Neural progenitor cell (in vitro differentiated cells): Measurements from ENCODE around the gene PMF1. TPM values are rescaled to one million over a fixed set of nuclear protein-coding genes. Genes with fewer than 3 reads are reported as not detected.

ENCODE experiments used
- DNase-seq: peaks from one replicate; pipeline ENCODE4 v3.0.0-alpha.2; 2016; ENCODE audit warnings: low spot score
- H2AFZ ChIP-seq: fragments of 200-600 bp; sonication (generic); replicated peaks from 2 replicates; pipeline ENCODE4 v1.6.1; 2016; ENCODE audit warnings: antibody characterized with exemption
- H3F3A ChIP-seq: fragments of 200-600 bp; sonication (generic); 2 replicates; pipeline ENCODE4 v1.6.1; 2016; ENCODE audit warnings: antibody characterized with exemption, low read depth
- H3K27ac ChIP-seq: fragments of 200-600 bp; sonication (generic); 2 replicates; pipeline ENCODE4 v1.5.1; 2016; ENCODE audit warnings: mild to moderate bottlenecking
- H3K27me3 ChIP-seq: fragments of 200-600 bp; sonication (generic); 2 replicates; pipeline ENCODE4 v1.6.1; 2016; ENCODE audit warnings: mild to moderate bottlenecking, moderate library complexity
- H3K36me3 ChIP-seq: fragments of 200-600 bp; sonication (generic); 2 replicates; pipeline ENCODE4 v1.5.1; 2016
- H3K4me1 ChIP-seq: fragments of 200-600 bp; sonication (generic); 2 replicates; pipeline ENCODE4 v1.6.1; 2016; ENCODE audit warnings: mixed run types
- H3K4me2 ChIP-seq: fragments of 200-600 bp; sonication (generic); 2 replicates; pipeline ENCODE4 v1.6.1; 2016
- H3K4me3 ChIP-seq: fragments of 200-600 bp; sonication (generic); 2 replicates; pipeline ENCODE4 v1.5.1; 2016
- H3K79me2 ChIP-seq: fragments of 200-600 bp; sonication (generic); 2 replicates; pipeline ENCODE4 v1.6.1; 2016; ENCODE audit warnings: low read depth
- H3K9ac ChIP-seq: fragments of 200-600 bp; sonication (generic); 2 replicates; pipeline ENCODE4 v1.6.1; 2016
- H3K9me3 ChIP-seq: fragments of 200-600 bp; sonication (generic); 2 replicates; pipeline ENCODE4 v1.5.1; 2016; ENCODE audit warnings: low read depth
- H4K20me1 ChIP-seq: fragments of 200-600 bp; sonication (generic); 2 replicates; pipeline ENCODE4 v1.6.1; 2016; ENCODE audit warnings: low read depth
- H3K27ac Mint-ChIP-seq: 3 replicates; pipeline ENCODE4 v1.8.0; 2021; ENCODE audit warnings: mixed read lengths
- H3K27me3 Mint-ChIP-seq: 2 replicates; pipeline ENCODE4 v1.8.0; 2022; ENCODE audit warnings: low read depth, mild to moderate bottlenecking, inconsistent platforms, moderate library complexity, mixed read lengths; ENCODE audit not compliant: insufficient read depth
- H3K36me3 Mint-ChIP-seq: 3 replicates; pipeline ENCODE4 v1.8.0; 2021; ENCODE audit warnings: mixed read lengths
- H3K4me1 Mint-ChIP-seq: 3 replicates; pipeline ENCODE4 v1.8.0; 2021; ENCODE audit warnings: mixed read lengths
- H3K4me3 Mint-ChIP-seq: 3 replicates; pipeline ENCODE4 v1.8.0; 2021; ENCODE audit warnings: mild to moderate bottlenecking, moderate library complexity, mixed read lengths
- H3K9me3 Mint-ChIP-seq: 3 replicates; pipeline ENCODE4 v1.8.0; 2020; ENCODE audit warnings: mixed read lengths
- CTCF ChIP-seq: fragments of 200-600 bp; sonication (generic); IDR thresholded peaks from 2 replicates; pipeline ENCODE4 v1.5.1; 2017; ENCODE audit warnings: antibody characterized with exemption, mild to moderate bottlenecking
- EZH2 ChIP-seq: fragments of 200-600 bp; sonication (generic); IDR thresholded peaks from 2 replicates; pipeline ENCODE4 v1.6.1; 2017; ENCODE audit warnings: antibody characterized with exemption, mild to moderate bottlenecking, moderate library complexity
- EZH2phosphoT487 ChIP-seq: fragments of 200-600 bp; sonication (generic); IDR thresholded peaks from 2 replicates; pipeline ENCODE4 v1.6.1; 2017; ENCODE audit warnings: antibody characterized with exemption
- total RNA-seq: library from RNA; depleted of rRNA; stranded (reverse); fragments of >200 nt; gene quantifications from 2 replicates; pipeline ENCODE4 v1.2.3, GENCODE V29; 2015; ENCODE audit warnings: low replicate concordance

Gene PMF1
- total RNA-seq, 1 donor from 2014 or later, result 103 TPM

GRCh38 chr1:156246241-156246780, 33.5 kb downstream of the PMF1 start:
- peaks cover 9% of the 10 kb centered on the region for H3K27me3 Mint-ChIP-seq

DNA sequence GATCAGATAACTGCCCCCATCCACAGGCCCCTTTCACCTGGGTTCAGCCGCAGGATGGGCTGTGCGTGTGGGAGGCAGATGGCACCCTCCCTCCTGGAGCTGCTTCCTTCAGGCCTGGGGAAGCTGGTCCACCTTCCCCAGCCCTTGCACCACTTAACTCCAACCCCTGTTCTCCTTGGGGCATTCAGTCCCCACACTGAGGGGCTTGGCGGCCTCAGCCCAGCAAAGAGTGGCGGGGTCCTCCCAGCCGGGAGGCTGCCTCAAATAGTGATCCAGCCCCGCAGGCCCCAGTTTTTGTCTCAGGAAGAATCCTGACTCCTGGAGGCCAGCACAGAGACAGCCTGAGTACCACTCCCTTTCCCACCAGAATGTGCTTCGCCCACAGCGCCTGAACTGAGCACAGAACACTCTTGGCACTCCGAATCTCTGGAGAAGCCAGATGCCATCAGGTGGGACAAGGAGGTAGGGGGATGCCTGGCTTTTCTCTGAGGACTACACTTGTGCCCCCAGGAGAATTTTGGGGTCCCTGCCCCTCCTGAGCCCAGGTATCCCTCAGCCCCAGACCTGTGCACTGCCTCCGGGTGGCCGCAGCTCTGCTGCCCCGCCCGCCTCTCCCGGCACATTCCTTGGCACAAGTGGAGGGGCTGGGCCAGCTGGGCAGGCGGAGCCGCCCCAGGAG, 34.1 kb downstream of the PMF1 start:
- H3K9me3 ChIP-seq, result no peaks in the 10 kb centered on the region
- Mint-ChIP-seq H3K36me3 (peaks cover 3% of the 10 kb centered on the region), H3K4me3 (no peak overlapping the region), H3K4me1 (peaks cover 5% of the 10 kb centered on the region), H3K27me3 (peaks cover 9% of the 10 kb centered on the region), H3K27ac (no peak overlapping the region), H3K9me3 (no peaks in the 10 kb centered on the region)
- no peak overlapping the region for H3K9ac ChIP-seq
- peak; percentile 31 for DNase-seq
- H3K36me3 ChIP-seq, result no peaks in the 10 kb centered on the region
- TF ChIP-seq EZH2, result no peak
- TF ChIP-seq EZH2phosphoT487, result no peak
- TF ChIP-seq CTCF, result no peak
- no peak overlapping the region for H2AFZ ChIP-seq
- no peaks in the 10 kb centered on the region for H4K20me1 ChIP-seq
- peaks cover 19% of the 10 kb centered on the region for H3F3A ChIP-seq
- H3K4me1 ChIP-seq, result peaks cover 6% of the 10 kb centered on the region
- H3K27ac ChIP-seq, result peak overlapping the region; percentile 41
- no peak overlapping the region for H3K4me3 ChIP-seq
- no peaks in the 10 kb centered on the region for H3K79me2 ChIP-seq
- H3K4me2 ChIP-seq, result no peak overlapping the region
- H3K27me3 ChIP-seq, result no peaks in the 10 kb centered on the region

More at GRCh38 chr1:156246241-156246780, 33.5 kb downstream of the PMF1 start:
- Histone ChIP-seq H3K79me2 (no peaks in the 10 kb centered on the region), H3K36me3 (no peaks in the 10 kb centered on the region), H3K4me1 (peaks cover 6% of the 10 kb centered on the region), H3K27ac (no peak overlapping the region), H3K9ac (no peak overlapping the region), H4K20me1 (no peaks in the 10 kb centered on the region), H3F3A (peaks cover 19% of the 10 kb centered on the region), H3K27me3 (no peaks in the 10 kb centered on the region), H2AFZ (no peak overlapping the region), H3K4me3 (no peak overlapping the region), H3K4me2 (no peak overlapping the region), H3K9me3 (no peaks in the 10 kb centered on the region)
- Mint-ChIP-seq H3K36me3 (peaks cover 3% of the 10 kb centered on the region), H3K4me1 (peaks cover 5% of the 10 kb centered on the region), H3K4me3 (no peak overlapping the region), H3K27ac (peak overlapping the region; percentile 63), H3K9me3 (no peaks in the 10 kb centered on the region)
- TF ChIP-seq EZH2phosphoT487, result no peak
- no peak for TF ChIP-seq CTCF
- TF ChIP-seq EZH2, result no peak
- DNase-seq, result no peak

DNA sequence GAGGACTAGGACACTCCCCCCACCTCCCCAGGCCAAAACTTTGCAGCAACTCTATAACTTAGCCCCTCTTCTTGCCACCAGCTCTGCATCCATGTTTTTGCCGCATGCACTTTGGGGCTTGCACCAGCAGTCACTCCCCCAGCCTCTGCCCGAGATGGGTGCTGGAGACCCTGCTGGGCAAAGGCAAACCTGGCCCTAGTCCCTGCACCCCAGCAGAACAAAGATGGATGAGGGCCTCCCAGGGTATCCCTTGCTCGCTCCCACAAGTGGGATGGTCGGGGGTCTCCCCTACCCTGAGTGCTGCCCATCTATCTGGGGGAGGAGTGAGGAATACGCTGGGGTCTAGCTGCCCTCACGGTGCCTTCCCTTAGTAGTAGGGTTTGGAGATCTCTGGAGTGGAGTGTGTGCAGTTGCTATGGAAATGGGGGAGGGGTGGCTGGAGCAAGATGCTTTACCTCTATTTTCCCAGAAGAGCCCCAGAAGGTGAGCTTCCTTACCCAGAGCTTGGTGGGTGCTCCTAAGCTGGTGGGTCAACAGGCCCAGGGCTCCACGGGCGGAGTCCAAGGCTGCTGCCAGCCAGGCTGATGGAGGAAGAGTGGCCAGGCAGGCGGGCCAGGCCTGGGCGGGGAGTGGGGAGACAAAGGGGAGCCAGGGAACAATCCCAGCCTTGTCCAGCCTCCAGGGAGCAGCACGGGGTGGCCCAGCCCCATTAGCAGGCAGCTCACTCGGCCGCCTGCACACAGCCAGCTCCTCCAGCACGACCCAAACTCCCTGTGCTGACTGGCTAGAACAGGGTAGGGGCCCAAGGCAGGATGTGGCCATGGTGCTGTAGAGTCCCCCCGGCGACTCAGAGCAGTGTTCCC, 34.9 kb downstream of the PMF1 start, which contains the start of gene PAQR6:
TSS of gene PAQR6 (minus strand) at position 597 of the 863 bp plus-strand sequence. CDS start 1,325 bp downstream, outside the sequence.
- Histone ChIP-seq H3K9me3 (no peaks in the 10 kb centered on the region), H3K79me2 (no peaks in the 10 kb centered on the region), H3K36me3 (no peaks in the 10 kb centered on the region), H3K27ac (peak within 1 kb of the TSS; percentile 80), H4K20me1 (no peaks in the 10 kb centered on the region), H3K27me3 (no peaks in the 10 kb centered on the region), H3K4me3 (no peak within 1 kb of the TSS), H3K4me1 (peaks cover 6% of the 10 kb centered on the region), H3K4me2 (no peak within 1 kb of the TSS), H3K9ac (no peak within 1 kb of the TSS), H3F3A (peaks cover 19% of the 10 kb centered on the region), H2AFZ (no peak within 1 kb of the TSS)
- H3K4me3 Mint-ChIP-seq, result no peak within 1 kb of the TSS
- no peak for TF ChIP-seq EZH2
- TF ChIP-seq EZH2phosphoT487, result no peak
- no peak for TF ChIP-seq CTCF
- peak; percentile 68 for DNase-seq
- peaks cover 9% of the 10 kb centered on the region for H3K27me3 Mint-ChIP-seq
- H3K9me3 Mint-ChIP-seq, result no peaks in the 10 kb centered on the region
- no peak within 1 kb of the TSS for H3K27ac Mint-ChIP-seq
- H3K4me1 Mint-ChIP-seq, result peaks cover 5% of the 10 kb centered on the region
- peaks cover 6% of the 10 kb centered on the region for H3K36me3 Mint-ChIP-seq
